ENCODE data around the gene CLCA1.

Gene CLCA1

DNA sequence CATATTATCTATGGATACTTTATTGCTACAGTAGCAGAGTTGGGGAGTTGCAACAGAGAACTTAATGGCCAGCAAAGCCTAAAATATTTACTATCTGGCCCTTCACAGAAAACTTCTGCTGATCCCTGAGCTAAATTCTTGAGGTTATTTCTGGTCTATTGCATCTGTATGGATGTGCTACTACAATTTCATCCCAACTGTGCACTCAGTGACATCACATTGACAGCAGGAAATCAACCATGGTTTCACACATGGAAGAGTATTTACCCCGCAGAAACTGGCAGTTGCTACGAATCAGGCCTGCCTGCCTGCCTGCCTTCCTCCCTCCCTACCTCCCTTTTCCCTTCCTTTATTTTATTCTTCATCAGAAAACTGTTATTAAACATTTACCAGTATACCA, 32.7 kb upstream of the CLCA1 start:
- Histone ChIP-seq H3K27me3 (ENCODE audit: control insufficient read depth, insufficient read depth, low read length) (peaks cover 8% of the 10 kb centered on the region), H3K36me3 (ENCODE audit: insufficient read depth, low read length) (no peaks in the 10 kb centered on the region), H3K9me3 (replicated peaks; ENCODE audit: low read length) (no peaks in the 10 kb centered on the region), H3K4me3 (ENCODE audit: low read length) (no peak overlapping the region), H3K9ac (ENCODE audit: low read depth, low read length) (no peak overlapping the region), H3K4me1 (ENCODE audit: control insufficient read depth, insufficient read depth, low read length) (no peaks in the 10 kb centered on the region), H3K4me2 (ENCODE audit: low read length) (no peak overlapping the region)

DNA sequence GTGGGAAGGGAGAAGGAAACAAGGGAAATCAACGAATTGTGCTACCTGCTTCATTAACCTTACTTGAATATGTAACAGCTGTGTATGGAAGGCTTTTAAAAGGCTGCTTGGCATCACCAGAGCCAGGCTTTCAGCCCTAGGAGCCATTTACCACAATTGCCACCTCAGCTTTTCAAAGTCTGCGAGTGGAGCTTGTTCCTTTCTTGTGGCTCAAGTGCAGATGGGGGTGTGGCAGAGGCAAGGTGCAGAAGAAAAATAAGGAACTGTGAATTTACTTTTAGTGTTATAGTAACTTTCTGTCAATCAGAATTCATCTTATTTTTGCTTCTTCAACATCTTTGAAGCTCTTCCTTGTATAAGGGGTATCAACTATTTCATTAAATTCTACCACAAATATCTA, 27.1 kb upstream of the CLCA1 start:
- H3K36me3 ChIP-seq (ENCODE audit: insufficient read depth, low read length), result no peaks in the 10 kb centered on the region
- H3K4me2 ChIP-seq (ENCODE audit: low read length), result no peak overlapping the region
- H3K4me3 ChIP-seq (ENCODE audit: low read length), result no peak overlapping the region
- H3K27me3 ChIP-seq (ENCODE audit: control insufficient read depth, insufficient read depth, low read length), result peaks cover 8% of the 10 kb centered on the region
- no peak overlapping the region for H3K9ac ChIP-seq (ENCODE audit: low read depth, low read length)
- H3K4me1 ChIP-seq (ENCODE audit: control insufficient read depth, insufficient read depth, low read length), result no peaks in the 10 kb centered on the region
- no peaks in the 10 kb centered on the region for H3K9me3 ChIP-seq (replicated peaks; ENCODE audit: low read length)

GRCh38 chr1:86441997-86442396, 26.7 kb upstream of the CLCA1 start:
- H3K4me3 ChIP-seq (ENCODE audit: low read length), result no peak overlapping the region
- H3K4me1 ChIP-seq (ENCODE audit: control insufficient read depth, insufficient read depth, low read length), result no peaks in the 10 kb centered on the region
- no peaks in the 10 kb centered on the region for H3K36me3 ChIP-seq (ENCODE audit: insufficient read depth, low read length)
- H3K9ac ChIP-seq (ENCODE audit: low read depth, low read length), result no peak overlapping the region
- H3K9me3 ChIP-seq (replicated peaks; ENCODE audit: low read length), result no peaks in the 10 kb centered on the region
- H3K27me3 ChIP-seq (ENCODE audit: control insufficient read depth, insufficient read depth, low read length), result peaks cover 8% of the 10 kb centered on the region
- no peak overlapping the region for H3K4me2 ChIP-seq (ENCODE audit: low read length)

DNA sequence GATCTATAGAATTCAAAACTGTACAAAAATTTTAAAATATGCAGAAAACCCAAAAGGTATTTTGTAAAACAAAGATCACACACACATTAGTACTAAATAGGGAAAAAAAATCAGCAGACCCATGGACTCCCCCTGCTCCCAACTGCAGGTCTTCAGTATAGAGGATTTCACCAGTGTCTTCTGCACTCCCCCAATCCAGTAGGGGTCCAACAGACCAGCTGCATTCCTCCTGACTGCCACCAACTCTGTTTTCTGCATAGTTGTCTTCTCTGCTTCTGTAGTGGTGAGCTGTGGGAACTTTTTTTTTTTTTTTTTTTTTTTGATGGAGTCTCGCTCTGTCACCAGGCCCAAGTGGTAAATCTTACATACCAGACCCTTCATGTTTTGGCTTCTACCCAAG, 22.8 kb upstream of the CLCA1 start:
- no peaks in the 10 kb centered on the region for H3K27me3 ChIP-seq (ENCODE audit: control insufficient read depth, insufficient read depth, low read length)
- no peak overlapping the region for H3K9ac ChIP-seq (ENCODE audit: low read depth, low read length)
- no peak overlapping the region for H3K4me2 ChIP-seq (ENCODE audit: low read length)
- H3K9me3 ChIP-seq (replicated peaks; ENCODE audit: low read length), result no peaks in the 10 kb centered on the region
- H3K4me1 ChIP-seq (ENCODE audit: control insufficient read depth, insufficient read depth, low read length), result no peaks in the 10 kb centered on the region
- H3K4me3 ChIP-seq (ENCODE audit: low read length), result no peak overlapping the region
- H3K36me3 ChIP-seq (ENCODE audit: insufficient read depth, low read length), result no peaks in the 10 kb centered on the region

DNA sequence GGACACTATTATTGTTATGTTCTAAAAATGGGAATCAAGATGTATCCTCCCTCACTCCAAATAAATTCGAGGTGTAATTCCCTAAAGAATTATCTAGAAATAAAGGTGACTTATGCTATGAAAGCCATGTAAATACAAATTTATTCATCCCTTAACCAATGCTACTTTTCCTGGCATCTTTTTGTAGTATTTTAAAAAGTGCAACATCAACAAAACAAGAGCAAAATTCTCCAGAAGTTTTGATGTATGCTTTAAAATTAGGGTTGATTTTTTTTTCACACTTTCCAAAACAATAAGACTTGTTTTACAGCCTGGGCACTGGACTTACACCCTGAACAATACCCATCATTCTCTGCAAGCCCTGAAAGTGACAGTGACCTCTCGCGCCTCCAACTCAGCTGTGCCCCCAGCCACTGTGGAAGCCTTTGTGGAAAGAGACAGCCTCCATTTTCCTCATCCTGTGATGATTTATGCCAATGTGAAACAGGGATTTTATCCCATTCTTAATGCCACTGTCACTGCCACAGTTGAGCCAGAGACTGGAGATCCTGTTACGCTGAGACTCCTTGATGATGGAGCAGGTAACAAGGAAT, 21.4 kb upstream of the CLCA1 start:
- H3K9me3 ChIP-seq (replicated peaks; ENCODE audit: low read length), result no peaks in the 10 kb centered on the region
- H3K9ac ChIP-seq (ENCODE audit: low read depth, low read length), result no peak overlapping the region
- H3K4me1 ChIP-seq (ENCODE audit: control insufficient read depth, insufficient read depth, low read length), result no peaks in the 10 kb centered on the region
- no peaks in the 10 kb centered on the region for H3K27me3 ChIP-seq (ENCODE audit: control insufficient read depth, insufficient read depth, low read length)
- no peak overlapping the region for H3K4me2 ChIP-seq (ENCODE audit: low read length)
- no peak overlapping the region for H3K4me3 ChIP-seq (ENCODE audit: low read length)
- H3K36me3 ChIP-seq (ENCODE audit: insufficient read depth, low read length), result no peaks in the 10 kb centered on the region

GRCh38 chr1:86448670-86449069, 20.1 kb upstream of the CLCA1 start:
- no peaks in the 10 kb centered on the region for H3K4me1 ChIP-seq (ENCODE audit: control insufficient read depth, insufficient read depth, low read length)
- no peak overlapping the region for H3K4me2 ChIP-seq (ENCODE audit: low read length)
- H3K36me3 ChIP-seq (ENCODE audit: insufficient read depth, low read length), result no peaks in the 10 kb centered on the region
- H3K4me3 ChIP-seq (ENCODE audit: low read length), result no peak overlapping the region
- no peaks in the 10 kb centered on the region for H3K27me3 ChIP-seq (ENCODE audit: control insufficient read depth, insufficient read depth, low read length)
- H3K9me3 ChIP-seq (replicated peaks; ENCODE audit: low read length), result no peaks in the 10 kb centered on the region
- no peak overlapping the region for H3K9ac ChIP-seq (ENCODE audit: low read depth, low read length)

GRCh38 chr1:86449103-86449502, 19.6 kb upstream of the CLCA1 start:
- no peak overlapping the region for H3K9ac ChIP-seq (ENCODE audit: low read depth, low read length)
- H3K4me1 ChIP-seq (ENCODE audit: control insufficient read depth, insufficient read depth, low read length), result no peaks in the 10 kb centered on the region
- no peak overlapping the region for H3K4me3 ChIP-seq (ENCODE audit: low read length)

DNA sequence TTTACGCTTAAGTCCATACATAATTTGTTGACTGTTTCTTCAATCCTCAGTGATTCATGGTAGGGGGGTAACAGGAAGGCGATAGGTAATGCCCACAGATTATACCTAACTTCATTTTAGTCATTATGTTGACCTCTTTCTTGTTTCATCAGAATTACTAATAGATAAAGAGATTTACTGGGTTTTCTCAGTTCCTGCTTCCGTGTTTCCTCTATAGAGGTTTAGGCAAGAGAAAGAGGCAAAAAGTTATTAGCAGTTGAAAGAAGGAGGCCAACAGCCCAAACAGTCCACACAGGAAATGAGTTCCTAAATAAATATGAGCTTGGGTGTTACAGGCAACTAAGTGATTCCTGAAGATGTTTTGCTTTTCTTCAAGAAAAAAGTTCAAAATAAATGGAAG, 17.9 kb upstream of the CLCA1 start:
- no peaks in the 10 kb centered on the region for H3K9me3 ChIP-seq (replicated peaks; ENCODE audit: low read length)
- H3K4me1 ChIP-seq (ENCODE audit: control insufficient read depth, insufficient read depth, low read length), result no peaks in the 10 kb centered on the region
- H3K4me2 ChIP-seq (ENCODE audit: low read length), result no peak overlapping the region
- peaks cover 1% of the 10 kb centered on the region for H3K27me3 ChIP-seq (ENCODE audit: control insufficient read depth, insufficient read depth, low read length)
- no peaks in the 10 kb centered on the region for H3K36me3 ChIP-seq (ENCODE audit: insufficient read depth, low read length)
- H3K9ac ChIP-seq (ENCODE audit: low read depth, low read length), result no peak overlapping the region
- H3K4me3 ChIP-seq (ENCODE audit: low read length), result no peak overlapping the region

More at GRCh38 chr1:86449103-86449502, 19.6 kb upstream of the CLCA1 start:
- Histone ChIP-seq H3K9me3 (replicated peaks; ENCODE audit: low read length) (no peaks in the 10 kb centered on the region), H3K4me2 (ENCODE audit: low read length) (no peak overlapping the region), H3K36me3 (ENCODE audit: insufficient read depth, low read length) (no peaks in the 10 kb centered on the region), H3K27me3 (ENCODE audit: control insufficient read depth, insufficient read depth, low read length) (no peaks in the 10 kb centered on the region)

DNA sequence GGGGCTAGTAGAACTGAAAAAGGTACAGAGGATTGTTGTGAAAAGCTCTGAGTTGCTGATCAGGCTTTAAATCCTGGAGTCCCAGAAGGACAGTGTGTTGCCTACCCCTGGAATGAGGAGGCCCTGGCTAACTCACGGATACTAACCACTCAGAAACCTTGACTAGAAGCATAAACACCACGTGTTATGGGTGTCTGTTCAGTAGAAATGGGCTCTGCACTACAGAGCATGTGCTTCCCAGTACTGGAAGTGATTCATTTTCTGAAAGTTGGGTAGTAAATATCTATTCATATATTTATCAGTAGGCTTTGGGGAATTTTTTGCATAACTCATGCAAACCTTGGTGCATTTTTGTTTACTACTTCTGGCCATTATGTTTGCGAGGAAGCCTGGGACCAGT, 15.1 kb upstream of the CLCA1 start:
- H3K4me2 ChIP-seq (ENCODE audit: low read length), result no peak overlapping the region
- no peaks in the 10 kb centered on the region for H3K9me3 ChIP-seq (replicated peaks; ENCODE audit: low read length)
- no peaks in the 10 kb centered on the region for H3K36me3 ChIP-seq (ENCODE audit: insufficient read depth, low read length)

GRCh38 chr1:86455073-86455472, 13.7 kb upstream of the CLCA1 start:
- Histone ChIP-seq H3K9ac (ENCODE audit: low read depth, low read length) (no peak overlapping the region), H3K9me3 (replicated peaks; ENCODE audit: low read length) (no peaks in the 10 kb centered on the region)

More for the DNA sequence above, 15.1 kb upstream of the CLCA1 start:
- H3K27me3 ChIP-seq (ENCODE audit: control insufficient read depth, insufficient read depth, low read length), result peaks cover 5% of the 10 kb centered on the region
- H3K4me1 ChIP-seq (ENCODE audit: control insufficient read depth, insufficient read depth, low read length), result no peaks in the 10 kb centered on the region
- no peak overlapping the region for H3K4me3 ChIP-seq (ENCODE audit: low read length)
- no peak overlapping the region for H3K9ac ChIP-seq (ENCODE audit: low read depth, low read length)

DNA sequence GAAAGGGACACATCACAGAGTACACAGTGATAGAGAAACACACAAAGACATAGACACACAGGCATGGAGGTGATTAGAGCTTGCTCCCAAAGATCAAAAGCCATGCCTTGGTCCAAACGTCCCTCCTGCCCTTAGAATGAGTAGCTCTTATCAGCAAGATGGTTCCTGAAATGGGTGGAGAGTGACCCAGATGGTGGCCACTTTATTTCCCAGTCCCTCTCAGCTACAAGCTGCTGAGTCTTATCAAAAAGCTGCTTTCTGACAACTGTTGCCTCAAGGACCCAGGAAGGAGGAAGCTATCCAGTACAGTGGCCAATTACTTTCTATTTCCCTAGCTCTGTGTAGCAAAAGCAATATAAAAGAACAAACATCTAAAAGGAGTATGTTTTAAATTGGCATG, 7.7 kb upstream of the CLCA1 start:
- peaks cover 2% of the 10 kb centered on the region for H3K27me3 ChIP-seq (ENCODE audit: control insufficient read depth, insufficient read depth, low read length)
- H3K4me3 ChIP-seq (ENCODE audit: low read length), result no peak overlapping the region
- H3K4me2 ChIP-seq (ENCODE audit: low read length), result no peak overlapping the region

More at GRCh38 chr1:86455073-86455472, 13.7 kb upstream of the CLCA1 start:
- Histone ChIP-seq H3K4me1 (ENCODE audit: control insufficient read depth, insufficient read depth, low read length) (no peaks in the 10 kb centered on the region), H3K4me2 (ENCODE audit: low read length) (no peak overlapping the region), H3K27me3 (ENCODE audit: control insufficient read depth, insufficient read depth, low read length) (peaks cover 5% of the 10 kb centered on the region), H3K36me3 (ENCODE audit: insufficient read depth, low read length) (no peaks in the 10 kb centered on the region), H3K4me3 (ENCODE audit: low read length) (no peak overlapping the region)

GRCh38 chr1:86461482-86461881, 7.2 kb upstream of the CLCA1 start:
- Histone ChIP-seq H3K4me3 (ENCODE audit: low read length) (no peak overlapping the region), H3K9me3 (replicated peaks; ENCODE audit: low read length) (no peaks in the 10 kb centered on the region), H3K27me3 (ENCODE audit: control insufficient read depth, insufficient read depth, low read length) (no peaks in the 10 kb centered on the region), H3K36me3 (ENCODE audit: insufficient read depth, low read length) (no peaks in the 10 kb centered on the region), H3K4me2 (ENCODE audit: low read length) (no peak overlapping the region), H3K4me1 (ENCODE audit: control insufficient read depth, insufficient read depth, low read length) (no peaks in the 10 kb centered on the region), H3K9ac (ENCODE audit: low read depth, low read length) (no peak overlapping the region)

More for the DNA sequence above, 7.7 kb upstream of the CLCA1 start:
- no peaks in the 10 kb centered on the region for H3K36me3 ChIP-seq (ENCODE audit: insufficient read depth, low read length)
- no peaks in the 10 kb centered on the region for H3K9me3 ChIP-seq (replicated peaks; ENCODE audit: low read length)
- H3K9ac ChIP-seq (ENCODE audit: low read depth, low read length), result no peak overlapping the region
- no peaks in the 10 kb centered on the region for H3K4me1 ChIP-seq (ENCODE audit: control insufficient read depth, insufficient read depth, low read length)
